PC-3 (cell line): ENCODE data around the gene SNED1. TPM values are rescaled to one million over a fixed set of nuclear protein-coding genes. Genes with fewer than 3 reads are reported as not detected.

Experiments used
- ATAC-seq: fragments of 200-7000 bp; cut with Tn5 transposase; 2 replicates; pipeline ENCODE4 v1.9.1; 2020; ENCODE audit warnings: mild to moderate bottlenecking, moderate library complexity
- BruUV-seq: library from RNA; stranded (reverse); fragments of 400-500 nt; replicated peaks from 2 replicates; lab custom pipeline; 2021; lab: Mats Ljungman, UMichigan
- CTCF ChIA-PET: fragments of 300-600 bp; sonication (Branson Sonifier 250); formaldehyde crosslinking; loops from one replicate; lab custom pipeline; 2022; ENCODE audit warnings: antibody characterized with exemption; lab: Charles Lee
- POLR2A ChIA-PET: fragments of 300-600 bp; sonication (Branson Sonifier 250); formaldehyde crosslinking; loops from one replicate; lab custom pipeline; 2022; ENCODE audit warnings: antibody characterized with exemption; ENCODE audit not compliant: unreplicated experiment; lab: Charles Lee
- DNase-seq: peaks from one replicate; pipeline ENCODE4 v3.0.0-alpha.2; 2015
- H2AFZ ChIP-seq: fragments of 300-600 bp; sonication (generic); 2 replicates; pipeline ENCODE4 v1.6.0; 2016; ENCODE audit warnings: antibody characterized with exemption, low read length
- H3F3A ChIP-seq: fragments of 300-600 bp; sonication (generic); one replicate; pipeline ENCODE4 v1.6.0; 2017; ENCODE audit warnings: antibody characterized with exemption, low read length, control low read depth, mild to moderate bottlenecking; ENCODE audit not compliant: unreplicated experiment
- H3K27ac ChIP-seq: fragments of 300-600 bp; sonication (generic); 2 replicates; pipeline ENCODE4 v1.5.1; 2016; ENCODE audit warnings: mild to moderate bottlenecking, low read length
- H3K27me3 ChIP-seq: fragments of 300-600 bp; sonication (generic); 2 replicates; pipeline ENCODE4 v1.6.1; 2016; ENCODE audit warnings: low read length, mixed read lengths
- H3K36me3 ChIP-seq: fragments of 300-600 bp; sonication (generic); 2 replicates; pipeline ENCODE4 v1.6.1; 2016; ENCODE audit warnings: low read depth, mixed run types, low read length, mixed read lengths
- H3K4me1 ChIP-seq: fragments of 300-600 bp; sonication (generic); 2 replicates; pipeline ENCODE4 v1.5.1; 2016; ENCODE audit warnings: low read length; ENCODE audit not compliant: insufficient read depth
- H3K4me2 ChIP-seq: fragments of 300-600 bp; sonication (generic); 2 replicates; pipeline ENCODE4 v1.6.0; 2016; ENCODE audit warnings: low read length
- H3K4me3 ChIP-seq: fragments of 300-600 bp; sonication (generic); 2 replicates; pipeline ENCODE4 v1.5.1; 2016; ENCODE audit warnings: mild to moderate bottlenecking, low read length, mixed read lengths
- H3K79me2 ChIP-seq: fragments of 300-600 bp; sonication (generic); 2 replicates; pipeline ENCODE4 v1.6.1; 2017; ENCODE audit warnings: low read length, mixed read lengths
- H3K9ac ChIP-seq: fragments of 300-600 bp; sonication (generic); 2 replicates; pipeline ENCODE4 v1.6.0; 2016; ENCODE audit warnings: mild to moderate bottlenecking, low read length
- H3K9me2 ChIP-seq: fragments of 300-600 bp; sonication (generic); replicated peaks from 2 replicates; pipeline ENCODE4 v1.6.1; 2016; ENCODE audit warnings: mixed run types, low read length, mixed read lengths
- H3K9me3 ChIP-seq: fragments of 300-600 bp; sonication (generic); 2 replicates; pipeline ENCODE4 v1.6.1; 2016; ENCODE audit warnings: low read length, mixed read lengths
- H4K20me1 ChIP-seq: fragments of 300-600 bp; sonication (generic); 2 replicates; pipeline ENCODE4 v1.6.1; 2016; ENCODE audit warnings: low read length, mixed read lengths
- EZH2 ChIP-seq: fragments of 300-600 bp; sonication (generic); IDR thresholded peaks from one replicate; pipeline ENCODE4 v1.6.1; 2017; ENCODE audit warnings: antibody characterized with exemption, mild to moderate bottlenecking, low read length; ENCODE audit not compliant: unreplicated experiment
- EZH2phosphoT487 ChIP-seq: fragments of 300-600 bp; sonication (generic); IDR thresholded peaks from 2 replicates; pipeline ENCODE4 v1.6.1; 2018; ENCODE audit warnings: mild to moderate bottlenecking, antibody characterized with exemption, low read length, borderline replicate concordance
- intact Hi-C: fragments of 100-400 bp; cut with micrococcal nuclease; formaldehyde crosslinking; loops from 2 replicates; pipeline ENCODE4 v1.9.0; 2023
- total RNA-seq: library from RNA; depleted of rRNA; stranded (reverse); fragments of >200 nt; gene quantifications from 2 replicates; pipeline ENCODE4 v1.2.3, GENCODE V29; 2014
- TF ChIP-seq, protein P1 (sequence below): fragments of 300-600 bp; sonication (generic); conservative IDR thresholded peaks from 2 replicates; pipeline ENCODE4 v1.5.1; 2017; ENCODE audit warnings: antibody characterized with exemption, low read depth, mild to moderate bottlenecking, low read length

Gene SNED1
- total RNA-seq, 1 experiment from 2014 or later: 0.66 TPM

DNA sequence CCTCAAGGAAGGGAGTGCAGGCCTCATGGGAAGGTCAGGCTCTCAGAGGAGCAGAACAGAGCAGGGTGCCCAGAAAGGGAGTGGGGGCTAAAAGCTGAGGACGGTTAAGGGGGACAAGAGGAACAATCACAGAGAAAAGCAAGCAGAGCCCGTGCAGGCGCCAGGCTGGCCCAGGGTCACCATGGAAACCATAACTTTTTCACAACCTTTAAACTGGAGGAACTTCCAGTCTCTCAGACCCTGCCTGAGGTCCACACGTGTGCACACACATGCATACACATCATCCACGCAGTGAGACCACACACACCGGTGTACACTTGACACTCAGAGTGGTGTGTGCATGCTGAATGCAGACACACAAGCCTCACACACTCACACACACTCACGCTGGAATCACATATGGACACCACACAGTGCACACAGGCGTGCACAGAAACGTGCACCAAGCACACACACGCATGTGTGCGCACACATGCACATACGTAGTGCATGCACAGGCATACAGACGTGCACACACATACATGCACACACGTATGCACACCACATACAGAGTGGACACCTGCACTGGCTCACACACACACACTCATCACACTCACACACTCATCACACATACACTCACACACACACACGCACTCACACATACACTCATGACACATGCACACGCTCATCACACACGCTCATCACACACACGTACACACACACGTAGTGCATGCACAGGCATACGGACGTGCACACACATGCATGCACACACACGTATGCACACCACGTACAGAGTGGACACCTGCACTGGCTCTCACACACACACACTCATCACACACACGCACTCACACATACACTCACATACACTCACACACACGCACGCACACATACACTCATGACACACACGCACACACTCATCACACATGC, 37.2 kb upstream of the SNED1 start:
- Histone ChIP-seq H3K9ac (no peak overlapping the region), H3K4me1 (no peaks in the 10 kb centered on the region), H3K27ac (no peak overlapping the region), H2AFZ (no peak overlapping the region), H3F3A (no peaks in the 10 kb centered on the region), H3K9me3 (no peaks in the 10 kb centered on the region), H3K4me2 (no peak overlapping the region), H4K20me1 (no peaks in the 10 kb centered on the region), H3K4me3 (no peak overlapping the region), H3K27me3 (0 out of 2 replicates have a peak, but pooled peaks cover 13% of the 10 kb centered on the region), H3K9me2 (no peaks in the 10 kb centered on the region), H3K79me2 (no peaks in the 10 kb centered on the region), H3K36me3 (no peaks in the 10 kb centered on the region)
- BruUV-seq: no TSS peak
- CTCF ChIA-PET: no interaction called here
- intact Hi-C loops: no loop called here
- no peak for DNase-seq
- POLR2A ChIA-PET: no interaction called here
- no peak for TF ChIP-seq EZH2phosphoT487
- no peak for TF ChIP-seq EZH2
- TF ChIP-seq, protein P1, sequence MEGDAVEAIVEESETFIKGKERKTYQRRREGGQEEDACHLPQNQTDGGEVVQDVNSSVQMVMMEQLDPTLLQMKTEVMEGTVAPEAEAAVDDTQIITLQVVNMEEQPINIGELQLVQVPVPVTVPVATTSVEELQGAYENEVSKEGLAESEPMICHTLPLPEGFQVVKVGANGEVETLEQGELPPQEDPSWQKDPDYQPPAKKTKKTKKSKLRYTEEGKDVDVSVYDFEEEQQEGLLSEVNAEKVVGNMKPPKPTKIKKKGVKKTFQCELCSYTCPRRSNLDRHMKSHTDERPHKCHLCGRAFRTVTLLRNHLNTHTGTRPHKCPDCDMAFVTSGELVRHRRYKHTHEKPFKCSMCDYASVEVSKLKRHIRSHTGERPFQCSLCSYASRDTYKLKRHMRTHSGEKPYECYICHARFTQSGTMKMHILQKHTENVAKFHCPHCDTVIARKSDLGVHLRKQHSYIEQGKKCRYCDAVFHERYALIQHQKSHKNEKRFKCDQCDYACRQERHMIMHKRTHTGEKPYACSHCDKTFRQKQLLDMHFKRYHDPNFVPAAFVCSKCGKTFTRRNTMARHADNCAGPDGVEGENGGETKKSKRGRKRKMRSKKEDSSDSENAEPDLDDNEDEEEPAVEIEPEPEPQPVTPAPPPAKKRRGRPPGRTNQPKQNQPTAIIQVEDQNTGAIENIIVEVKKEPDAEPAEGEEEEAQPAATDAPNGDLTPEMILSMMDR: no peak
- ATAC-seq: no peak

DNA sequence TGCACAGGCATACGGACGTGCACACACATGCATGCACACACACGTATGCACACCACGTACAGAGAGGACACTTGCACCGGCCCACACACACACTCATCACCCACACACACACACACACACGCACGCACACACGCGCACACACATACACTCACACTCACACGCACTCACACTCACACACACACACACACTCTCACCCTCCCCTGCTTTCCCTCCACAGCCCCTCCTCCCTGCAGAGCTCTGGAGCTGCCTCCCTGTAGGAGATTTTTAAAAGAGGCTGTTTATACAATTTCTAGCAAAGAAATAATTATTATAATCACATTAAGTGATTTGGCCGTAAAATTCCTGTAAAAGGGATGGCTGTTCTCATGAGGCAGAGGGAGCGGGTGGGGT, 36.5 kb upstream of the SNED1 start:
- DNase-seq: no peak
- Histone ChIP-seq H3K79me2 (no peaks in the 10 kb centered on the region), H4K20me1 (no peaks in the 10 kb centered on the region), H3K9me3 (no peaks in the 10 kb centered on the region), H3K9me2 (no peaks in the 10 kb centered on the region), H3K27me3 (0 out of 2 replicates have a peak, but pooled peaks cover 8% of the 10 kb centered on the region), H3F3A (no peaks in the 10 kb centered on the region), H3K4me1 (no peaks in the 10 kb centered on the region), H3K9ac (no peak overlapping the region), H3K36me3 (no peaks in the 10 kb centered on the region), H3K4me2 (no peak overlapping the region), H3K4me3 (no peak overlapping the region), H3K27ac (no peak overlapping the region), H2AFZ (no peak overlapping the region)
- no peak for ATAC-seq
- CTCF ChIA-PET: no interaction called here
- POLR2A ChIA-PET: interaction anchor here (0.8 kb wide), 1 partner anchor 30 kb away, joined by 3 read pairs; no protein-coding TSS in a partner anchor
- TF ChIP-seq EZH2phosphoT487 (no peak), EZH2 (no peak)
- TF ChIP-seq, protein P1: no peak
- intact Hi-C loops: no loop called here
- no TSS peak for BruUV-seq
